Measurements from ENCODE around the gene ABTB2.

ABTB2 gene

GRCh38 chr11:34179026-34179675 is 178.7 kb downstream of the ABTB2 start:
- H3K27me3 Mint-ChIP-seq = peaks cover 12% of the 10 kb centered on the region
- CTCF ChIA-PET = interaction anchor here (0.9 to 2.1 kb wide), 4 partner anchors 8 to 313 kb away, joined by 3 to 5 read pairs (median 4); partner anchors contain the start of gene ABTB2
- no peak for DNase-seq
- peaks cover 14% of the 10 kb centered on the region for H3K4me1 Mint-ChIP-seq
- H3K27ac Mint-ChIP-seq = no peak overlapping the region
- H3K36me3 Mint-ChIP-seq = no peaks in the 10 kb centered on the region
- H3K9me3 Mint-ChIP-seq = no peaks in the 10 kb centered on the region
- no peak overlapping the region for H3K4me3 Mint-ChIP-seq

GRCh38 chr11:34178209-34178821 is 179.5 kb downstream of the ABTB2 start:
- DNase-seq = no peak
- Mint-ChIP-seq H3K4me1 (peaks cover 18% of the 10 kb centered on the region), H3K4me3 (no peak overlapping the region), H3K9me3 (no peaks in the 10 kb centered on the region), H3K27ac (no peak overlapping the region), H3K36me3 (no peaks in the 10 kb centered on the region), H3K27me3 (peaks cover 18% of the 10 kb centered on the region)
- CTCF ChIA-PET = interaction anchor here (1.2 to 1.5 kb wide), 3 partner anchors 9 to 102 kb away, joined by 3 to 4 read pairs (median 3); no protein-coding TSS in a partner anchor

- Mint-ChIP-seq H3K36me3 (no peaks in the 10 kb centered on the region), H3K27me3 (peaks cover 30% of the 10 kb centered on the region), H3K9me3 (no peaks in the 10 kb centered on the region), H3K4me3 (no peak overlapping the region), H3K27ac (no peak overlapping the region), H3K4me1 (peaks cover 18% of the 10 kb centered on the region)
- CTCF ChIA-PET = interaction anchor here (0.8 to 4.9 kb wide), 2 partner anchors 27 to 181 kb away, joined by 3 to 73 read pairs; partner anchors contain the start of gene ABTB2
- no peak for DNase-seq
Measured at GRCh38 chr11:34176751-34177209, 181.0 kb downstream of the ABTB2 start.

DNA sequence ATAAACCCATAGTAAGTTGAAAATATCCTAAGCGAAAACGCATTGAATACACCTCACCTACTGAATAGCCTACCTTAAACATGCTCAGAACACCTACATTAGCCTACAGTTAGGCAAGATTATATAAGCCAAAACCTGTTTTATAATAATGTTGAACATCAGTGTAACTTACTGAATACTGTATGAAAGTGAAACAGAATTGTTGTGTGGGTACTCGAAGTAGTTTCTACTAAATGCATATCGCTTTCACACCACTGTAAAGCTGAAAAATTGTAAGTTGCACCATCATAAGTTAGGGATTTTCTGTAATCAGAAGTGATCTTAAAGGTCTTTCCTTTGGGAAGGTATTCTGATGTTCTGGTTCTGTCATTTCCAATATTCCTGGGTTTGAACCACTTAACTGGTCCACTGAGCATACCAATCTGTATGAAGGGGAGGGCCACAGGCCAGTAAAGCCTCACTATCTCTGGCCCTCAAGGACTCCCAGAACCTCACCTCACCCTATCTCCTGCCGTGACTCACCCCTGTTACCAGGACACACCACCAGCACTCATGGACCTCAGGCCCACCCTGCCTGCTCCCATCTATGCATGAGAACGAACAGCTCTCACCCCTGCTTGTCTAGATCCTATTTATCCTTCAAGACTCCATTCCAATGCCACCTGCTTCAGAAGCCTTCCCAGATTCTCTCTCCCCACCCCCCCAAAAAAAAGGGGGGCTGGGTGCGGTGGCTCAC is 182.4 kb downstream of the ABTB2 start:
- CTCF ChIA-PET = interaction anchor here (1.3 to 4.9 kb wide), 19 partner anchors 9 to 317 kb away, joined by 3 to 73 read pairs (median 7); partner anchors contain the start of gene ABTB2
- no peak overlapping the region for H3K27ac Mint-ChIP-seq
- peaks cover 18% of the 10 kb centered on the region for H3K4me1 Mint-ChIP-seq
- H3K36me3 Mint-ChIP-seq = no peaks in the 10 kb centered on the region
- no peaks in the 10 kb centered on the region for H3K9me3 Mint-ChIP-seq
- peaks cover 30% of the 10 kb centered on the region for H3K27me3 Mint-ChIP-seq
- H3K4me3 Mint-ChIP-seq = no peak overlapping the region
- DNase-seq = no peak

GRCh38 chr11:34174412-34175041 is 183.3 kb downstream of the ABTB2 start:
- Mint-ChIP-seq H3K9me3 (no peaks in the 10 kb centered on the region), H3K36me3 (no peaks in the 10 kb centered on the region), H3K4me3 (peak overlapping the region; percentile 31), H3K27me3 (peaks cover 30% of the 10 kb centered on the region), H3K4me1 (peaks cover 18% of the 10 kb centered on the region), H3K27ac (no peak overlapping the region)
- DNase-seq = peak; percentile 87
- CTCF ChIA-PET = interaction anchor here (0.7 to 4.9 kb wide), 44 partner anchors 8 to 324 kb away, joined by 3 to 73 read pairs (median 5); partner anchors contain the start of genes ABTB2 and NAT10

DNA sequence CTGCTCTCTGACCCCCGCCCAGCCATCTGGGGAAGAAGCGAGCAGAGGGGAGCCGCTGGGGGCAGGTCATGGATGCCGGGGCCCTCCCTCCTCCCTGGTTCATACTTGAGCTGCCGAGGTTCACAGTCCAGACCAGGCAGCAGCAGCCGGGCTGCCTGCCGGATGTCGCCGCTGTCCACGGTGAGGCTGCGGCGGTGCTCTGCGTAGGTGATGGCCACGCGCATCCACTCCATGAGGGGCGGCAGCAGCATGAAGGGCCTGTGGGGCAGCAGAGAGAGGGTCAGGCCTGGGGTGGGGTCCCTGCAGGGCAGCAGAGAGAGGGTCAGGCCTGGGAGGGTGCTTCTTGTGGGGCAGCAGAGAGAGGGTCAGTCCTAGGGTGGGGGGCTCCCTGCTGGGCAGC is 184.8 kb downstream of the ABTB2 start:
- Mint-ChIP-seq H3K9me3 (no peaks in the 10 kb centered on the region), H3K36me3 (no peaks in the 10 kb centered on the region), H3K4me3 (no peak overlapping the region), H3K27ac (no peak overlapping the region), H3K4me1 (peaks cover 18% of the 10 kb centered on the region), H3K27me3 (peaks cover 22% of the 10 kb centered on the region)
- CTCF ChIA-PET = interaction anchor here (1.2 to 4.9 kb wide), 5 partner anchors 67 to 315 kb away, joined by 3 to 73 read pairs (median 6); partner anchors contain the start of genes ABTB2 and NAT10
- no peak for DNase-seq

- Mint-ChIP-seq H3K36me3 (no peaks in the 10 kb centered on the region), H3K9me3 (no peaks in the 10 kb centered on the region), H3K27ac (no peak overlapping the region), H3K4me1 (peaks cover 5% of the 10 kb centered on the region), H3K27me3 (peaks cover 29% of the 10 kb centered on the region), H3K4me3 (no peak overlapping the region)
- CTCF ChIA-PET = interaction anchor here (1.6 kb wide), 1 partner anchor 191 kb away, joined by 3 read pairs; no protein-coding TSS in a partner anchor
- no peak for DNase-seq
Measured at GRCh38 chr11:34169686-34170085, 188.1 kb downstream of the ABTB2 start.

GRCh38 chr11:34168642-34169420 is 189.0 kb downstream of the ABTB2 start:
- no peak overlapping the region for H3K27ac Mint-ChIP-seq
- no peak for DNase-seq

DNA sequence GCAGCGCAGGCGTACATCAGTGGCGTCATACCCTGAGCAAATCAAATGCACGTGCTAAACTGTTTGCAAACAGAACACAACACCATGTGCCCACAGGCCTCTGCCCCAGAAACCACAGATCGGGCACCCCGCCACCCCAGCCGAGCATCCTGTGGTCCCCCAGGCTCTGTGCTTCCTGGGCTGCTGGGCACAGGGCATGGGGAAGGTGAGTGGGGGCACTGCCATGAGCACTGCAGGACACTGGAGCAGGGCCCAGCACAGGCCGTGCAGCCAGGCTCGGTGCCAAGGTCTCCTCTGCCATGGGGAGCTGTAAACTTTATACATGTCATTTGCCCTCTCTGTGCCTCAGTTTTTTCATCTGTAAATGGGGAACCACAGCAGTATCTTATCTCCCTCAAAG is 189.8 kb downstream of the ABTB2 start:
- no peaks in the 10 kb centered on the region for H3K9me3 Mint-ChIP-seq
- no peaks in the 10 kb centered on the region for H3K4me1 Mint-ChIP-seq
- DNase-seq = no peak
- CTCF ChIA-PET = interaction anchor here (0.8 to 1.1 kb wide), 3 partner anchors 11 to 307 kb away, joined by 3 read pairs; no protein-coding TSS in a partner anchor
- H3K27me3 Mint-ChIP-seq = peaks cover 16% of the 10 kb centered on the region
- no peaks in the 10 kb centered on the region for H3K36me3 Mint-ChIP-seq
- H3K4me3 Mint-ChIP-seq = no peak overlapping the region
- no peak overlapping the region for H3K27ac Mint-ChIP-seq

More at GRCh38 chr11:34168642-34169420, 189.0 kb downstream of the ABTB2 start:
- no peaks in the 10 kb centered on the region for H3K9me3 Mint-ChIP-seq
- peaks cover 3% of the 10 kb centered on the region for H3K4me1 Mint-ChIP-seq
- H3K4me3 Mint-ChIP-seq = no peak overlapping the region
- H3K36me3 Mint-ChIP-seq = no peaks in the 10 kb centered on the region
- peaks cover 22% of the 10 kb centered on the region for H3K27me3 Mint-ChIP-seq
- CTCF ChIA-PET = interaction anchor here (0.8 to 1.1 kb wide), 3 partner anchors 10 to 308 kb away, joined by 3 read pairs; no protein-coding TSS in a partner anchor

DNA sequence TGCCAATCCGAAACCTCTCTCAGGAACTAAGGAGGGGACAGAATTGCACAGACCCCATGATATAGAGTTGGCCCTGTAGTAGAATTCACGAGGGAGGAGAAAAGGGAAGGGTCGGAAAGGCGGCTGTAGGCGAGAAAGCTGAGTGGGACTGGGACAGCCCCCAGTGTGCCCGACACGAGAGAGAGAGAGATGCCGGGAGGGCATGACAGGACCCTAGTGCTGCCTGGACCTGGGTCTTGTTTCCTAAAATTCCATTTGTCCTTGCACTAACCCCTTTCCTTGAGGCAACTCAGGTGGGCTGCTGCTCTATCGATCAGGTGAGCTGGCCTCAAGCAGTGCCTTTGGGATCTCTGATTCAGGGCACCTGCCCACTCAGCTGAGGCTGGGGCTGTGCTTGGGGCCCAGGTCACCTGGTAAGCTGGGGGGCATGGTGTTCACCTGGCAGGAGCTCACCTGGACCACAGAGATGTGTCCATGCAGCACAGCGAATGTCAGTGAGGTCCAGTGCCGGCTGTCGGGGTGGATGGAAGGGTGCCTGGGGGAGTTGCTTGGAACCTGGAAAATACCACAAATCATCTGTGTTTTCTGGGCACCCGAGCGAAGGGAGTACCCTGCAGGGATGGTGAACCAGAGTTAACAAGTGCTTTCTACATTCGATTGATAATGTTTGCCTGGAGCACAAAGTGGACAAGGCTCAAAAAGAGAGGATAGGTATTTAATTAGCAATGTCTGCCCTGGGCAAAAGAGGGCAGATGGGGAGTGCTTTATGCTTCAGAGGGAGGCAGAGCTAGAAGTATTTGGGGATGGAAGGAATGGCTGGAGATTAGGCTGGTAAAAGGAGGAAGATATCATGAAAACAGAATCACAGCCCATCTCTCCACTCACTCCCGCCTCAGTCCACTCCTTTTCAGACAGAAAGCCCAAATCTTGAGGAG is 190.7 kb downstream of the ABTB2 start:
- Mint-ChIP-seq H3K27ac (no peak overlapping the region), H3K36me3 (no peaks in the 10 kb centered on the region), H3K27me3 (peaks cover 7% of the 10 kb centered on the region), H3K4me1 (no peaks in the 10 kb centered on the region), H3K9me3 (no peaks in the 10 kb centered on the region), H3K4me3 (no peak overlapping the region)
- CTCF ChIA-PET = interaction anchor here (1.6 kb wide), 1 partner anchor 7 kb away, joined by 5 read pairs; no protein-coding TSS in a partner anchor
- DNase-seq = no peak

- Mint-ChIP-seq H3K27me3 (peaks cover 7% of the 10 kb centered on the region), H3K9me3 (no peaks in the 10 kb centered on the region), H3K27ac (no peak overlapping the region), H3K4me3 (no peak overlapping the region), H3K36me3 (no peaks in the 10 kb centered on the region), H3K4me1 (no peaks in the 10 kb centered on the region)
- no peak for DNase-seq
- CTCF ChIA-PET = interaction anchor here (1.0 to 1.6 kb wide), 2 partner anchors 9 to 75 kb away, joined by 3 to 5 read pairs; no protein-coding TSS in a partner anchor
Measured at GRCh38 chr11:34165786-34166555, 191.8 kb downstream of the ABTB2 start.
